MG63 (cell line): Measurements from ENCODE around the gene UBTD2. TPM values are rescaled to one million over a fixed set of nuclear protein-coding genes. Genes with fewer than 3 reads are reported as not detected.

Experiments
- total RNA-seq: library from RNA; depleted of rRNA; stranded (reverse); fragments of >200 nt; shearing (Covaris generic); gene quantifications from 2 replicates; pipeline ENCODE4 v1.2.3, GENCODE V29; 2014; ENCODE audit warnings: low replicate concordance; rRNA removed

Gene UBTD2
- total RNA-seq, 1 experiment from 2014 or later: 28.8 TPM

Other genes with a start within 250 kb of the UBTD2 start
- 8.0 and 8.4 TPM in 2 replicates for gene STK10, start 95.5 kb downstream of the UBTD2 start, total RNA-seq
- gene EFCAB9, start 89.6 kb downstream of the UBTD2 start, total RNA-seq: not detected in 2 replicates
- gene SH3PXD2B, start 170.8 kb upstream of the UBTD2 start, total RNA-seq: 4.4 and 15.2 TPM in 2 replicates